Right cardiac atrium (tissue), 5 donors: ENCODE measurements around the gene CNDP2. TPM values are rescaled to one million over a fixed set of nuclear protein-coding genes. Genes with fewer than 3 reads are reported as not detected.
"Not testable (repeated sequence)": the region's sequence is repeated elsewhere in the genome, so short reads cannot be mapped to it uniquely, and the experiment has no call there.

Experiments used
- ATAC-seq, 2 donors: fragments of 200-7000 bp; cut with Tn5 transposase; one replicate each; pipeline versions ENCODE4 v1.8.0 to v1.9.1; 2020; ENCODE audit warnings: moderate library complexity in 2 of 2, mild to moderate bottlenecking in 1 of 2
- DNase-seq, 3 donors: peaks; one replicate each; pipeline ENCODE4 v3.0.0-alpha.2; 2020
- H3K27ac ChIP-seq: one replicate; pipeline ENCODE4 v1.5.1; 2013; ENCODE audit warnings: mild to moderate bottlenecking, low read length, control low read depth, moderate library complexity
- H3K27me3 ChIP-seq: one replicate; pipeline ENCODE4 v1.6.1; 2013; ENCODE audit not compliant: control insufficient read depth, insufficient read depth
- H3K4me1 ChIP-seq: one replicate; pipeline ENCODE4 v1.6.1; 2013; ENCODE audit warnings: low read length; ENCODE audit not compliant: control insufficient read depth, insufficient read depth
- H3K4me3 ChIP-seq: one replicate; pipeline ENCODE4 v1.5.1; 2013; ENCODE audit warnings: low read length, control low read depth
- H3K9me3 ChIP-seq: one replicate; pipeline ENCODE4 v1.6.1; 2013; ENCODE audit warnings: low read length; ENCODE audit not compliant: control insufficient read depth
- WGBS: extraction: QIAGEN DNeasy Blood & Tissue Kit; methylation state at CpG from one replicate; pipeline ENCODE4 v1.1.7; 2013; 5-methylcytosine and 5-hydroxymethylcytosine counted together
- intact Hi-C, 4 donors: fragments of 100-400 bp; cut with DNase I; formaldehyde crosslinking; loops; one replicate each; pipeline versions ENCODE4 v1.11.0 to v1.14.0; 2022 to 2023
- polyA plus RNA-seq: library from polyadenylated mRNA; stranded (reverse); fragments of 200-250 nt; gene quantifications from one replicate; pipeline ENCODE4 v1.2.3, GENCODE V29; 2013
- total RNA-seq, 4 donors: library from RNA; stranded (reverse); fragmentation: NEBNext Ultra II Directional; extraction: Animal tissue kit (Norgen Biotek cat#: 25700); gene quantifications; one replicate each; pipeline ENCODE4 v1.2.1, GENCODE V29; 2021
- donor health status: healthy with polysubstance abuse.
- donor health status: DM: no; HTN: yes; CAD: no.
- donor health status: DM: no; HTN: no; CAD: no.
- donor health status: DM: no; HTN: yes; CAD: no; lungs with severe emphysema.
- donor health status: DM: yes; HTN: yes; CAD: no.

Gene CNDP2
- total and polyA plus RNA-seq, 5 donors = 41.0 to 60.7 (median 54.2) TPM

- no peaks in the 10 kb centered on the region for H3K9me3 ChIP-seq
- H3K4me3 ChIP-seq = no peak overlapping the region
- ATAC-seq (no peak), DNase-seq (no peak)
- H3K27ac ChIP-seq = no peak overlapping the region
- 91% methylated on average over 18 of the region's 18 CpGs for WGBS
- H3K27me3 ChIP-seq = no peaks in the 10 kb centered on the region
- no peaks in the 10 kb centered on the region for H3K4me1 ChIP-seq
- intact Hi-C loops = no loop called here
Observed at GRCh38 chr18:74519320-74520095, 23.3 kb downstream of the CNDP2 start.

GRCh38 chr18:74520096-74520833 is 24.1 kb downstream of the CNDP2 start:
- 91% methylated on average over 14 of the region's 14 CpGs for WGBS
- intact Hi-C loops = no loop called here
- no peak for ATAC-seq

GRCh38 chr18:74521068-74521725 is 25.0 kb downstream of the CNDP2 start:
- no peak for ATAC-seq
- 97% methylated on average over 15 of the region's 15 CpGs for whole genome bisulfite sequencing
- no peak overlapping the region for H3K27ac ChIP-seq

More at GRCh38 chr18:74520096-74520833, 24.1 kb downstream of the CNDP2 start:
- H3K4me3 ChIP-seq = no peak overlapping the region
- no peaks in the 10 kb centered on the region for H3K4me1 ChIP-seq
- H3K27ac ChIP-seq = no peak overlapping the region
- no peak for DNase-seq
- H3K27me3 ChIP-seq = no peaks in the 10 kb centered on the region
- H3K9me3 ChIP-seq = no peaks in the 10 kb centered on the region

GRCh38 chr18:74522635-74523548 is 26.7 kb downstream of the CNDP2 start:
- WGBS = 88% methylated on average over 23 of the region's 23 CpGs
- no peaks in the 10 kb centered on the region for H3K27me3 ChIP-seq
- ATAC-seq (no peak), DNase-seq (no peak)
- no peaks in the 10 kb centered on the region for H3K4me1 ChIP-seq
- H3K9me3 ChIP-seq = no peaks in the 10 kb centered on the region
- intact Hi-C loops = no loop called here
- H3K4me3 ChIP-seq = no peak overlapping the region
- no peak overlapping the region for H3K27ac ChIP-seq

More at GRCh38 chr18:74521068-74521725, 25.0 kb downstream of the CNDP2 start:
- DNase-seq = no peak
- Histone ChIP-seq H3K4me1 (no peaks in the 10 kb centered on the region), H3K27me3 (no peaks in the 10 kb centered on the region), H3K9me3 (no peaks in the 10 kb centered on the region), H3K4me3 (no peak overlapping the region)
- intact Hi-C loops = no loop called here

GRCh38 chr18:74524097-74524496 is 27.9 kb downstream of the CNDP2 start:
- no peak overlapping the region for H3K4me3 ChIP-seq

GRCh38 chr18:74524915-74525314 is 28.8 kb downstream of the CNDP2 start:
- WGBS = 95% methylated on average over 7 of the region's 7 CpGs
- H3K4me3 ChIP-seq, intact Hi-C loops, H3K9me3 ChIP-seq, DNase-seq, H3K27me3 ChIP-seq, ATAC-seq, H3K4me1 ChIP-seq, H3K27ac ChIP-seq: not testable (repeated sequence)

More at GRCh38 chr18:74524097-74524496, 27.9 kb downstream of the CNDP2 start:
- WGBS = 34% methylated on average over 5 of the region's 5 CpGs
- Histone ChIP-seq H3K27me3 (no peaks in the 10 kb centered on the region), H3K27ac (no peak overlapping the region), H3K9me3 (no peaks in the 10 kb centered on the region), H3K4me1 (no peaks in the 10 kb centered on the region)
- ATAC-seq = no peak
- intact Hi-C loops = no loop called here
- no peak for DNase-seq

- no peak overlapping the region for H3K4me3 ChIP-seq
- H3K9me3 ChIP-seq = no peaks in the 10 kb centered on the region
- DNase-seq (no peak), ATAC-seq (no peak)
- no peak overlapping the region for H3K27ac ChIP-seq
- no peaks in the 10 kb centered on the region for H3K27me3 ChIP-seq
- intact Hi-C loops = no loop called here
- H3K4me1 ChIP-seq = no peaks in the 10 kb centered on the region
- WGBS = 78% methylated on average over 9 of the region's 9 CpGs
Observed at GRCh38 chr18:74525741-74526140, 29.6 kb downstream of the CNDP2 start.

- ATAC-seq = no peak
- H3K27ac ChIP-seq = no peak overlapping the region
- intact Hi-C loops = no loop called here
Observed at GRCh38 chr18:74526488-74526887, 30.3 kb downstream of the CNDP2 start.

GRCh38 chr18:74528478-74528877 is 32.3 kb downstream of the CNDP2 start:
- intact Hi-C loops = no loop called here
- H3K4me3 ChIP-seq = no peak overlapping the region
- no peaks in the 10 kb centered on the region for H3K27me3 ChIP-seq
- no peaks in the 10 kb centered on the region for H3K9me3 ChIP-seq
- ATAC-seq (no peak), DNase-seq (no peak)
- 83% methylated on average over 1 of the region's 1 CpG for WGBS
- H3K4me1 ChIP-seq = no peaks in the 10 kb centered on the region
- no peak overlapping the region for H3K27ac ChIP-seq

More at GRCh38 chr18:74526488-74526887, 30.3 kb downstream of the CNDP2 start:
- Histone ChIP-seq H3K27me3 (no peaks in the 10 kb centered on the region), H3K9me3 (no peaks in the 10 kb centered on the region), H3K4me1 (no peaks in the 10 kb centered on the region), H3K4me3 (no peak overlapping the region)
- WGBS = 76% methylated on average over 2 of the region's 2 CpGs
- DNase-seq = no peak

- ATAC-seq = no peak
- intact Hi-C loops = no loop called here
- no peak overlapping the region for H3K27ac ChIP-seq
- H3K4me1 ChIP-seq = no peaks in the 10 kb centered on the region
- 75% methylated on average over 3 of the region's 3 CpGs for WGBS
- DNase-seq = no peak
- H3K4me3 ChIP-seq = no peak overlapping the region
- H3K27me3 ChIP-seq = no peaks in the 10 kb centered on the region
- H3K9me3 ChIP-seq = no peaks in the 10 kb centered on the region
Observed at GRCh38 chr18:74528913-74529312, 32.8 kb downstream of the CNDP2 start.
